HEK293 (cell line): ENCODE data around the gene PROCR.
A peak's percentile ranks its signal among the peaks of the same experiment; 100 is the strongest.

Experiments
- AEBP2 ChIP-seq: fragments of 450-650 bp; formaldehyde crosslinking; IDR thresholded peaks from 2 replicates; pipeline ENCODE4 v1.5.1; 2016; ENCODE audit warnings: missing biosample characterization, missing genetic modification characterization, borderline replicate concordance
- ELK4 ChIP-seq: IDR thresholded peaks from 2 replicates; pipeline ENCODE4 v1.6.1; 2011; ENCODE audit warnings: mild to moderate bottlenecking, low read depth, low read length, borderline replicate concordance
- FEZF1 ChIP-seq: fragments of 450-650 bp; formaldehyde crosslinking; IDR thresholded peaks from 2 replicates; pipeline ENCODE4 v1.5.1; 2016; ENCODE audit warnings: missing biosample characterization, missing genetic modification characterization
- PATZ1 ChIP-seq: fragments of 450-650 bp; formaldehyde crosslinking; IDR thresholded peaks from 2 replicates; pipeline ENCODE4 v1.5.1; 2016; ENCODE audit warnings: missing biosample characterization, missing genetic modification characterization
- REPIN1 ChIP-seq: fragments of 450-650 bp; formaldehyde crosslinking; IDR thresholded peaks from 2 replicates; pipeline ENCODE4 v1.5.1; 2017; ENCODE audit warnings: missing biosample characterization, missing genetic modification characterization, low read depth
- TCF7L2 ChIP-seq: IDR thresholded peaks from 2 replicates; pipeline ENCODE4 v1.6.1; 2011; ENCODE audit warnings: low read depth, mild to moderate bottlenecking, inconsistent platforms, low read length, moderate library complexity, borderline replicate concordance
- TSHZ1 ChIP-seq: fragments of 450-650 bp; formaldehyde crosslinking; IDR thresholded peaks from 2 replicates; pipeline ENCODE4 v1.5.1; 2016; ENCODE audit warnings: missing biosample characterization, missing genetic modification characterization, borderline replicate concordance
- YY1 ChIP-seq: fragments of 450-650 bp; formaldehyde crosslinking; IDR thresholded peaks from 2 replicates; pipeline ENCODE4 v1.5.1; 2018; ENCODE audit warnings: missing biosample characterization, missing genetic modification characterization
- ZBTB10 ChIP-seq: fragments of 450-650 bp; formaldehyde crosslinking; IDR thresholded peaks from 2 replicates; pipeline ENCODE4 v1.5.1; 2016; ENCODE audit warnings: missing biosample characterization, missing genetic modification characterization
- ZEB2 ChIP-seq: fragments of 450-650 bp; formaldehyde crosslinking; IDR thresholded peaks from 2 replicates; pipeline ENCODE4 v1.5.1; 2016; ENCODE audit warnings: missing biosample characterization, missing genetic modification characterization
- ZNF16 ChIP-seq: fragments of 450-650 bp; formaldehyde crosslinking; IDR thresholded peaks from 2 replicates; pipeline ENCODE4 v1.5.1; 2016; ENCODE audit warnings: low read depth, missing biosample characterization, missing genetic modification characterization
- ZNF23 ChIP-seq: fragments of 450-650 bp; formaldehyde crosslinking; IDR thresholded peaks from 2 replicates; pipeline ENCODE4 v1.5.1; 2016; ENCODE audit warnings: missing biosample characterization, missing genetic modification characterization, borderline replicate concordance
- ZNF248 ChIP-seq: fragments of 450-650 bp; formaldehyde crosslinking; IDR thresholded peaks from 2 replicates; pipeline ENCODE4 v1.5.1; 2017; ENCODE audit warnings: missing biosample characterization, missing genetic modification characterization
- ZNF311 ChIP-seq: fragments of 450-650 bp; formaldehyde crosslinking; IDR thresholded peaks from 2 replicates; pipeline ENCODE4 v1.5.1; 2017; ENCODE audit warnings: missing biosample characterization, missing genetic modification characterization, borderline replicate concordance
- ZNF335 ChIP-seq: fragments of 450-650 bp; formaldehyde crosslinking; conservative IDR thresholded peaks from 2 replicates; pipeline ENCODE4 v1.5.1; 2016; ENCODE audit warnings: missing biosample characterization, missing genetic modification characterization
- ZNF366 ChIP-seq: fragments of 450-650 bp; formaldehyde crosslinking; conservative IDR thresholded peaks from 2 replicates; pipeline ENCODE4 v1.5.1; 2016; ENCODE audit warnings: missing biosample characterization, missing genetic modification characterization
- ZNF501 ChIP-seq: fragments of 450-650 bp; formaldehyde crosslinking; IDR thresholded peaks from 2 replicates; pipeline ENCODE4 v1.5.1; 2016; ENCODE audit warnings: missing biosample characterization, missing genetic modification characterization
- ZNF544 ChIP-seq: fragments of 450-650 bp; formaldehyde crosslinking; IDR thresholded peaks from 2 replicates; pipeline ENCODE4 v1.5.0; 2017; ENCODE audit warnings: missing biosample characterization, missing genetic modification characterization
- ZNF555 ChIP-seq: fragments of 450-650 bp; formaldehyde crosslinking; conservative IDR thresholded peaks from 2 replicates; pipeline ENCODE4 v1.5.1; 2017; ENCODE audit warnings: missing biosample characterization, mild to moderate bottlenecking, missing genetic modification characterization, inconsistent platforms
- ZNF596 ChIP-seq: fragments of 450-650 bp; IDR thresholded peaks from 2 replicates; pipeline ENCODE4 v1.5.0; 2018; ENCODE audit warnings: missing biosample characterization, mild to moderate bottlenecking, missing genetic modification characterization, moderate library complexity
- ZNF629 ChIP-seq: fragments of 450-650 bp; formaldehyde crosslinking; IDR thresholded peaks from 2 replicates; pipeline ENCODE4 v1.5.1; 2017; ENCODE audit warnings: missing biosample characterization, missing genetic modification characterization
- ZNF664 ChIP-seq: fragments of 450-650 bp; formaldehyde crosslinking; IDR thresholded peaks from 2 replicates; pipeline ENCODE4 v1.5.1; 2016; ENCODE audit warnings: missing biosample characterization, missing genetic modification characterization
- ZNF670 ChIP-seq: fragments of 450-650 bp; formaldehyde crosslinking; IDR thresholded peaks from 2 replicates; pipeline ENCODE4 v1.5.1; 2016; ENCODE audit warnings: missing biosample characterization, missing genetic modification characterization, low read depth
- ZNF704 ChIP-seq: fragments of 450-650 bp; formaldehyde crosslinking; IDR thresholded peaks from 2 replicates; pipeline ENCODE4 v1.5.1; 2016; ENCODE audit warnings: missing biosample characterization, missing genetic modification characterization
- ZNF776 ChIP-seq: fragments of 450-650 bp; formaldehyde crosslinking; IDR thresholded peaks from 2 replicates; pipeline ENCODE4 v1.5.0; 2017; ENCODE audit warnings: missing biosample characterization, missing genetic modification characterization, borderline replicate concordance
- ZSCAN4 ChIP-seq: fragments of 450-650 bp; formaldehyde crosslinking; IDR thresholded peaks from 2 replicates; pipeline ENCODE4 v1.5.1; 2017; ENCODE audit warnings: missing biosample characterization, missing genetic modification characterization
- ZXDB ChIP-seq: fragments of 450-650 bp; formaldehyde crosslinking; IDR thresholded peaks from 2 replicates; pipeline ENCODE4 v1.5.1; 2016; ENCODE audit warnings: missing biosample characterization, missing genetic modification characterization

The PROCR gene

GRCh38 chr20:35171753-35172433, at the start of gene PROCR (continued):
- no peak for TF ChIP-seq TSHZ1 (tag by site-specific recombination)
- TF ChIP-seq ZNF629 (tag by site-specific recombination) = peak; percentile 50
- no peak for TF ChIP-seq ZBTB10 (tag by site-specific recombination)
- no peak for TF ChIP-seq FEZF1 (tag by site-specific recombination)
- TF ChIP-seq ZNF664 (tag by site-specific recombination) = no peak
- no peak for TF ChIP-seq ZNF23 (tag by site-specific recombination)
- no peak for TF ChIP-seq AEBP2 (tag by site-specific recombination)
- TF ChIP-seq YY1 (tag by site-specific recombination) = no peak
- TF ChIP-seq PATZ1 (tag by site-specific recombination) = peak; percentile 90
- no peak for TF ChIP-seq ELK4
- no peak for TF ChIP-seq ZSCAN4
- TF ChIP-seq TCF7L2 = no peak
- TF ChIP-seq ZNF670 (tag by site-specific recombination) = no peak
- TF ChIP-seq ZNF366 (tag by site-specific recombination) = peak; percentile 97
- TF ChIP-seq ZNF501 (tag by site-specific recombination) = no peak
- no peak for TF ChIP-seq REPIN1 (tag by site-specific recombination)
- TF ChIP-seq ZEB2 (tag by site-specific recombination) = no peak
- TF ChIP-seq ZNF596 (tag by site-specific recombination) = no peak
- TF ChIP-seq ZNF335 (tag by site-specific recombination) = peak; percentile 91
- no peak for TF ChIP-seq ZNF311 (tag by site-specific recombination)
- no peak for TF ChIP-seq ZNF16 (tag by site-specific recombination)
- TF ChIP-seq ZNF776 (tag by site-specific recombination) = no peak
- TF ChIP-seq ZNF544 = no peak
- no peak for TF ChIP-seq ZNF555 (tag by site-specific recombination)
- peak; percentile 37; the same call in 1 of the 2 replicates for TF ChIP-seq ZXDB (tag by site-specific recombination)
- no peak for TF ChIP-seq ZNF704 (tag by site-specific recombination)
- no peak for TF ChIP-seq ZNF248 (tag by site-specific recombination)
